ENCODE measurements around the gene LSG1. TPM values are rescaled to one million over a fixed set of nuclear protein-coding genes. Genes with fewer than 3 reads are reported as not detected.

The LSG1 gene
- total and polyA plus RNA-seq, 2 of the 13 experiments (the other 11 are each of a cell fraction or from before 2014, with no cell fraction given) = 21.4 to 32.1 TPM

GRCh38 chr3:194685718-194686413, 13.9 kb upstream of the LSG1 start, which contains the start of gene FAM43A (continued):
- TF ChIP-seq NFYB (CRISPR knock-in tag; IDR thresholded peaks at IDR 0.05) (peak; percentile 51; the same call in 1 of the 2 replicates), XRCC5 (optimal IDR thresholded peaks at IDR 0.05; ENCODE audit: low read length) (peak; percentile 46), ISL2 (CRISPR knock-in tag; IDR thresholded peaks at IDR 0.05) (peak; percentile 63; the same call in 1 of the 2 replicates), ZNF614 (CRISPR knock-in tag; IDR thresholded peaks at IDR 0.05; ENCODE audit: borderline replicate concordance) (0 out of 2 replicates have a peak, but pooled peaks have one; percentile 65), HMGXB4 (CRISPR knock-in tag; IDR thresholded peaks at IDR 0.05; ENCODE audit: borderline replicate concordance in 1 of 2, low read depth in 1 of 2) (peak; percentile 41 to 51; a peak in 2 of 4 replicates), ZNF737 (CRISPR knock-in tag; IDR thresholded peaks at IDR 0.05; ENCODE audit: borderline replicate concordance) (0 out of 2 replicates have a peak, but pooled peaks have one; percentile 56), SCMH1 (CRISPR knock-in tag; IDR thresholded peaks at IDR 0.05; ENCODE audit: borderline replicate concordance) (no peak), ZNF576 (CRISPR knock-in tag; IDR thresholded peaks at IDR 0.05) (no peak), ASH2L (IDR thresholded peaks at IDR 0.05; ENCODE audit: insufficient read length, low read depth, low read length) (peak; percentile 23), ZBTB43 (CRISPR knock-in tag; conservative IDR thresholded peaks at IDR 0.05) (peak; percentile 41; the same call in 1 of the 2 replicates), ZNF343 (CRISPR knock-in tag; IDR thresholded peaks at IDR 0.05) (0 out of 2 replicates have a peak, but pooled peaks have one; percentile 65), DRAP1 (CRISPR knock-in tag; IDR thresholded peaks at IDR 0.05) (peak; percentile 95), MED8 (CRISPR knock-in tag; IDR thresholded peaks at IDR 0.05; ENCODE audit: insufficient replicate concordance) (no peak), ELF3 (CRISPR knock-in tag; IDR thresholded peaks at IDR 0.05) (peak; percentile 61; the same call in 1 of the 2 replicates), POLR2A (IDR thresholded peaks at IDR 0.05; ENCODE audit: insufficient read depth in 1 of 2, low read depth in 2 of 2, low read length in 2 of 2) (peak; percentile 79 to 92), AHR (CRISPR knock-in tag; IDR thresholded peaks at IDR 0.05) (0 out of 2 replicates have a peak, but pooled peaks have one; percentile 58), FOXA3 (CRISPR knock-in tag; IDR thresholded peaks at IDR 0.05) (peak; percentile 58; the same call in 1 of the 2 replicates), SAP130 (CRISPR knock-in tag; IDR thresholded peaks at IDR 0.05; ENCODE audit: low read depth) (peak; percentile 69), CREM (IDR thresholded peaks at IDR 0.05) (no peak), CREM (CRISPR knock-in tag; IDR thresholded peaks at IDR 0.05) (no peak), ZNF749 (CRISPR knock-in tag; IDR thresholded peaks at IDR 0.05; ENCODE audit: borderline replicate concordance) (peak; percentile 49; the same call in 1 of the 2 replicates), ZNF605 (CRISPR knock-in tag; IDR thresholded peaks at IDR 0.05) (peak; percentile 57; the same call in 1 of the 2 replicates), ZNF18 (CRISPR knock-in tag; IDR thresholded peaks at IDR 0.05; ENCODE audit: insufficient replicate concordance) (peak; percentile 26), SP140L (CRISPR knock-in tag; IDR thresholded peaks at IDR 0.05; ENCODE audit: borderline replicate concordance) (peak; percentile 19; the same call in 1 of the 2 replicates), HDAC1 (CRISPR knock-in tag; IDR thresholded peaks at IDR 0.05) (peak; percentile 67; the same call in 1 of the 2 replicates)

Measured in HepG2 (cell line).